ENCODE results near the gene BRSK1.

Gene BRSK1

DNA sequence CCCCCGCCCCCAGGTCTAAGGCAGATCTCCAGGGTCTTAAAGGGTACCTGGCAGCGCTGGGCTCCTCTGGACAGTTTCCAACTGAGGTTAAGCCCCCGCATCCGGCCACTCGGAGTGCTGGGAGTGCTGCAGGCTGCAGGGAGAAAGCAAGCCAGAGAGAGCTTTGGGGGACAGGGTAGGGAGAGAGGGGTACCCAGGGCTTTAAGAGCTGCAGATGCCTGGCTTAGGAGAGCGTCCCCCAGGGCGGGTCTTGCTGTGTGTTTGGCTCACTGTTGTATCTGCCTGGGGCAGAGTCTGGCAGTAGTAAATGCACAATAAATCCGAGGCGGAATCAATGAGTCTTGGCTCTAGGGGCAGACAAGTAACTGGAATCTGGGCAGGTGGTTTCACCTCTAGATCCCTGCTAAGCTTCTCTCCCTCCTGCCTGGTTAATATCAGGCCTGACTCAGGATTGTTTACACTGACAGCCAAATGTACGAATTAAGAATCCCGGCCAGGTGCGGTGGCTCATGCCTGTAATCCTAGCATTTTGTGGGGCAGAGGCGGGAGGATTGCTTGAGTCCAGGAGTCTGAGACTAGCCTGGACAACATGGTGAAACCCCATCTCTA lies 71.5 kb downstream of the BRSK1 start:
- no peak for DNase-seq

DNA sequence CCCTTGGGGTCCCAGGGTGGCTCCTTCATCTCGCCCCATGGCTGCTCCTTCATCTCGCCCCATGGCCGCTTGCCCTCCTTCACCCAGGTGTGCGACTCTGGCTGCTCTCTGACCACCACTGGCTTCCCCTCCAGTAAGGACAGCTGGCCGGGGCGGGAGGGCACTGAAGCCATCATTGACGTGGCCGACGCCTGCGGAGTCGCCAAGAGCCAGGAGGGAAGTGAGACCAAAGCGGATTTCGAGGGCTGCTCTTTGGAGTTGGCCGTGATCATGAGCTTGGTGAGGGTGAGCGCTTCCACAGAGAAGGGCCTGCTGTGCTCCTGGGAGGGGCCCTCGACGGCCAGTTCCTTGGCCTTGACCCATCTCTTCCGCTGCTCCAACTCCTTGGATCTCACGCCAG lies 74.7 kb downstream of the BRSK1 start:
- no peak for DNase-seq

DNA sequence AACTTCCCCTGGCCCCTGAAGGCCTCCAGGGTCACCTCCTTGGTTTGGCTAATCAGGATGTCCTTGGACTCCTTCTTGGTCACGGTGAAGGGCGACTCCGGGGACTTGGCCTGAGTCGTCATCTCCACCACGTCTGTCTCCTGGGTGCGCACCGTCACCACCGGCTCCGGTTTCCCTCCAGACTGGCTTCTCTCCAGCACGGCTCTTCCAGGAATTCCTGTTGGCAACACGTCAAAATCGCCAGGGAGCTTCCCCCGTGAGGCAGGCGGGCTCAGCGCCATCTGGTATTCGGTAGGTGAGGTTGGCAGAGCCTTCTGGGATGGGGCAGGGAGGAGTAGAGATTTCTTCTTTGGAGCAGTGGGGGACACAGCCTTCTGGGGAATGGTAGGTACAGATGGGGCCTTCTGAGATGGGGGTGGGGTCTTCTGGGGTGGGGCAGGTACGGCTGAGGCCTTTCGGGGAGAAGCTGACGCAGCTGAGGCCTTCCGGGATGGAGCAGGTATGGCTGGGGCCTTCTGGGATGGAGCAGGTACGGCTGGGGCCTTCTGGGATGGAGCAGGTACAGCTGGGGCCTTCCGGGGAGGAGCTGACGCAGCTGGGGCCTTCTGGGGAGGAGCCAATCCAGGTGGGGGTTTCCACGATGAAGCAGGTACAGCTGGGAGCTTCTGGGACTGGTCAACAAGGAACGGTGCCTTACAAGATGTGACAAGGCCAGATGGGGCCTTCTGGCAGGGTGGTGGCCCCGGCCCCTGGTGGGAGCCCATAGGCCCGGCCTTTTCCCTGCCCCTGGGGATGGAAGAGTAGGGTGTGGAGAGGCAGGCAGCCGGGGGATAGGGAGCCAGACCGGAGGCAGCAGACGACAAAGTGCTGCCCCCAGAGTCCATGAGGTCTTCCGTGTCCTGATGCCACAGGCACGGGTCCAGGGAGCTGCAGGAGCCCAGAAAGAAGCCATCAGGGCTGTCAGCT lies 75.4 kb downstream of the BRSK1 start:
- no peak for DNase-seq

DNA sequence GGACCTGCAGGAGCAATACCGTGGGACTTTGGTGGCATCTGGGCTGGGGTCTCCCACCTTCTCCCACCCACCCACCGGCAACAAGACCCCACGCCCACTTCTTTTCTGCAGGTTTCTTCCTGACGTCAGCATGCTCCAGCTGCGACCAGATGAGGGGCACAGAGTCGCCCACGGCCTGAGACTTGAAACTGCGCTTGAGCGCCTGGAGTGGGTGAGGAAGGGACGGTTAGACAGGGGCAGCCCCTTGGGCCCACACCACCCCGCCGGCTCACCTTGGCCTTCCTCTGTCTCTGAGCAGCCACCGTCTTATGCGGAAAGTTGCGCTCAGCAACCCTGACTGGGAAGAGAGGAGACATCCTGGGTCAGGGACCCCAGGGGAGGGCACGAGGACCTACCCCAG lies 77.1 kb downstream of the BRSK1 start:
- no peak for DNase-seq

Measured in central memory CD4-positive, alpha-beta T cell (primary cell).